H9 (cell line): Measurements from ENCODE around the gene NEK6. TPM values are rescaled to one million over a fixed set of nuclear protein-coding genes. Genes with fewer than 3 reads are reported as not detected.

ENCODE experiments used
- DNase-seq: peaks from one replicate; pipeline ENCODE4 v3.0.0-alpha.2; 2017
- H2AFZ ChIP-seq: one replicate; pipeline ENCODE4 v1.6.1; 2013; ENCODE audit warnings: mild to moderate bottlenecking, low read length, control low read depth, moderate library complexity
- H2AK5ac ChIP-seq: 2 replicates; pipeline ENCODE4 v1.6.1; 2013; ENCODE audit warnings: low read length, control low read depth, mixed read lengths; ENCODE audit not compliant: insufficient read length
- H2BK120ac ChIP-seq: one replicate; pipeline ENCODE4 v1.6.1; 2013; ENCODE audit warnings: low read depth, mild to moderate bottlenecking, low read length, control low read depth, inconsistent platforms; ENCODE audit not compliant: poor library complexity, severe bottlenecking
- H2BK12ac ChIP-seq: 2 replicates; pipeline ENCODE4 v1.6.1; 2013; ENCODE audit warnings: low read length, control low read depth, mixed read lengths, low read depth; ENCODE audit not compliant: insufficient read length
- H2BK15ac ChIP-seq: 2 replicates; pipeline ENCODE4 v1.6.1; 2013; ENCODE audit warnings: low read depth, low read length, control low read depth
- H2BK20ac ChIP-seq: one replicate; pipeline ENCODE4 v1.6.1; 2013; ENCODE audit warnings: low read depth, mild to moderate bottlenecking, low read length, control low read depth, inconsistent platforms; ENCODE audit not compliant: poor library complexity, severe bottlenecking
- H2BK5ac ChIP-seq: 2 replicates; pipeline ENCODE4 v1.6.1; 2013; ENCODE audit warnings: low read length, control low read depth, mixed read lengths; ENCODE audit not compliant: insufficient read length
- H3K14ac ChIP-seq: 2 replicates; pipeline ENCODE4 v1.6.1; 2013; ENCODE audit warnings: low read length, control low read depth; ENCODE audit not compliant: insufficient read depth
- H3K18ac ChIP-seq: 2 replicates; pipeline ENCODE4 v1.6.1; 2013; ENCODE audit warnings: low read depth, mild to moderate bottlenecking, mixed read lengths, low read length, control low read depth; ENCODE audit not compliant: insufficient read length
- H3K23ac ChIP-seq: 2 replicates; pipeline ENCODE4 v1.6.1; 2013; ENCODE audit warnings: low read length, control low read depth, mixed read lengths, low read depth; ENCODE audit not compliant: insufficient read length
- H3K23me2 ChIP-seq: 2 replicates; pipeline ENCODE4 v1.6.1; 2013; ENCODE audit warnings: low read depth, mild to moderate bottlenecking, mixed read lengths, low read length, control low read depth; ENCODE audit not compliant: insufficient read length, poor library complexity, severe bottlenecking
- H3K27ac ChIP-seq: 2 replicates; pipeline ENCODE4 v1.5.1; 2013; ENCODE audit warnings: low read length, control low read depth, mixed read lengths, low read depth; ENCODE audit not compliant: insufficient read length
- H3K27me3 ChIP-seq: 2 replicates; pipeline ENCODE4 v1.6.1; 2013; ENCODE audit warnings: low read length, control low read depth, inconsistent platforms; ENCODE audit not compliant: insufficient read depth
- H3K4ac ChIP-seq: 2 replicates; pipeline ENCODE4 v1.6.1; 2013; ENCODE audit warnings: low read depth, mild to moderate bottlenecking, control low read depth, inconsistent platforms, low read length, moderate library complexity
- H3K4me1 ChIP-seq: 2 replicates; pipeline ENCODE4 v1.6.1; 2013; ENCODE audit warnings: low read length, control low read depth, inconsistent platforms; ENCODE audit not compliant: insufficient read depth
- H3K4me2 ChIP-seq: 2 replicates; pipeline ENCODE4 v1.6.1; 2013; ENCODE audit warnings: low read length, control low read depth, mixed read lengths; ENCODE audit not compliant: insufficient read length, insufficient read depth
- H3K56ac ChIP-seq: 2 replicates; pipeline ENCODE4 v1.6.1; 2013; ENCODE audit warnings: low read depth, mild to moderate bottlenecking, mixed read lengths, low read length, control low read depth; ENCODE audit not compliant: insufficient read length
- H3K79me1 ChIP-seq: 2 replicates; pipeline ENCODE4 v1.6.1; 2013; ENCODE audit warnings: low read depth, mild to moderate bottlenecking, moderate library complexity, low read length, control low read depth, inconsistent platforms; ENCODE audit not compliant: insufficient read depth, poor library complexity, severe bottlenecking
- H3K79me2 ChIP-seq: 2 replicates; pipeline ENCODE4 v1.6.1; 2013; ENCODE audit warnings: low read length, control low read depth, inconsistent platforms; ENCODE audit not compliant: insufficient read depth
- H3K9ac ChIP-seq: 2 replicates; pipeline ENCODE4 v1.6.1; 2013; ENCODE audit warnings: low read length, control low read depth, mixed read lengths; ENCODE audit not compliant: insufficient read length; ENCODE audit errors: extremely low read depth
- H3K9me3 ChIP-seq: one replicate; pipeline ENCODE4 v1.6.1; 2013; ENCODE audit warnings: low read depth, low read length, inconsistent platforms; ENCODE audit not compliant: control insufficient read depth
- H3T11ph ChIP-seq: one replicate; pipeline ENCODE4 v1.6.1; 2013; ENCODE audit warnings: mild to moderate bottlenecking, low read length, control low read depth, inconsistent platforms
- H4K20me1 ChIP-seq: one replicate; pipeline ENCODE4 v1.6.1; 2013; ENCODE audit not compliant: control insufficient read depth, insufficient read length, insufficient read depth
- H4K5ac ChIP-seq: 2 replicates; pipeline ENCODE4 v1.6.1; 2013; ENCODE audit warnings: low read depth, mild to moderate bottlenecking, mixed read lengths, low read length, control low read depth; ENCODE audit not compliant: insufficient read length
- H4K8ac ChIP-seq: replicated peaks from 2 replicates; pipeline ENCODE4 v1.6.1; 2013; ENCODE audit warnings: low read length, control low read depth, mixed read lengths, low read depth; ENCODE audit not compliant: insufficient read length
- H4K91ac ChIP-seq: 2 replicates; pipeline ENCODE4 v1.6.1; 2013; ENCODE audit warnings: low read depth, mild to moderate bottlenecking, moderate library complexity, mixed read lengths, low read length, control low read depth; ENCODE audit not compliant: insufficient read length
- H3K27ac Mint-ChIP-seq, 3 experiments: 2 replicates in 2 of 3; 3 replicates in 1 of 3; pipeline ENCODE4 v1.8.0; 2020 to 2021; ENCODE audit warnings: mixed read lengths in 3 of 3, mild to moderate bottlenecking in 1 of 3, moderate library complexity in 1 of 3
- H3K27me3 Mint-ChIP-seq: 2 replicates; pipeline ENCODE4 v1.8.0; 2021; ENCODE audit warnings: low read depth, mild to moderate bottlenecking, moderate library complexity, mixed read lengths
- H3K36me3 Mint-ChIP-seq, 3 experiments: 2 replicates in 2 of 3; 3 replicates in 1 of 3; pipeline ENCODE4 v1.8.0; 2020 to 2021; ENCODE audit warnings: low read depth in 3 of 3, mixed read lengths in 3 of 3; ENCODE audit not compliant: insufficient read depth in 1 of 3
- H3K4me1 Mint-ChIP-seq, 2 experiments: 2 replicates each; pipeline ENCODE4 v1.8.0; 2020; ENCODE audit warnings: mixed read lengths in 2 of 2
- H3K4me3 Mint-ChIP-seq, 2 experiments: 2 replicates in 1 of 2; 3 replicates in 1 of 2; pipeline ENCODE4 v1.8.0; 2020 to 2021; ENCODE audit warnings: mild to moderate bottlenecking in 2 of 2, mixed read lengths in 2 of 2, moderate library complexity in 1 of 2
- H3K9me3 Mint-ChIP-seq, 2 experiments: 2 replicates in 1 of 2; 3 replicates in 1 of 2; pipeline ENCODE4 v1.8.0; 2020; ENCODE audit warnings: mild to moderate bottlenecking in 2 of 2, mixed read lengths in 2 of 2, moderate library complexity in 1 of 2
- CTCF ChIP-seq: fragments of 200-600 bp; sonication (generic); conservative IDR thresholded peaks from 3 replicates; pipeline ENCODE4 v1.8.0; 2021; ENCODE audit warnings: antibody characterized with exemption, mild to moderate bottlenecking
- WGBS: extraction: QIAGEN DNeasy Blood & Tissue Kit; methylation state at CpG from one replicate; pipeline ENCODE4 v1.1.7; 2013; ENCODE audit warnings: missing lambda C conversion rate, low lambda C conversion rate, mixed read lengths; ENCODE audit not compliant: insufficient read length; ENCODE audit errors: extremely low coverage; 5-methylcytosine and 5-hydroxymethylcytosine counted together
- total RNA-seq: library from RNA; stranded (reverse); gene quantifications from 2 replicates; pipeline ENCODE4 v1.2.1, GENCODE V29; 2021

The NEK6 gene
- total RNA-seq, 1 experiment from 2014 or later: 14.3 TPM

GRCh38 chr9:124350494-124351263, 92.9 kb downstream of the NEK6 start:
- Histone ChIP-seq H2BK20ac (no peak overlapping the region), H4K20me1 (no peaks in the 10 kb centered on the region), H3K4ac (no peak overlapping the region), H4K5ac (no peak overlapping the region), H3K9me3 (no peaks in the 10 kb centered on the region), H2BK5ac (no peak overlapping the region), H3K56ac (no peak overlapping the region), H3K79me2 (no peaks in the 10 kb centered on the region), H3K4me1 (no peaks in the 10 kb centered on the region), H2BK120ac (no peak overlapping the region), H4K91ac (no peak overlapping the region), H3T11ph (no peak overlapping the region), H3K23me2 (no peaks in the 10 kb centered on the region), H2BK12ac (no peak overlapping the region), H3K23ac (no peak overlapping the region), H2BK15ac (no peak overlapping the region), H3K18ac (no peak overlapping the region), H3K4me2 (no peak overlapping the region), H3K27me3 (no peaks in the 10 kb centered on the region), H3K79me1 (no peaks in the 10 kb centered on the region), H4K8ac (no peak overlapping the region), H3K14ac (no peak overlapping the region), H3K9ac (no peak overlapping the region), H2AK5ac (no peak overlapping the region), H2AFZ (no peak overlapping the region), H3K27ac (no peak overlapping the region)
- TF ChIP-seq CTCF: no peak
- Mint-ChIP-seq H3K9me3 (no peaks in the 10 kb centered on the region), H3K4me3 (no peak overlapping the region), H3K4me1 (peaks cover 0 to 12% of the 10 kb centered on the region in 2 experiments; a peak in 2 of 4 replicates), H3K27ac (peak overlapping the region in 1 of 3 experiments; percentile 36; a peak in 1 of 7 replicates), H3K36me3 (peaks cover 21 to 51% (median 49%) of the 10 kb centered on the region in 3 experiments; a peak in 6 of 7 replicates), H3K27me3 (no peaks in the 10 kb centered on the region)
- DNase-seq: no peak
- no CpG with 5 or more reads among the region's 16 CpGs for WGBS
